NCI-H82 treated with DMSO at 0.1 percent for 48 hours (cell line): ENCODE results near the gene DDX54.
"Not testable (repeated sequence)": the region's sequence is repeated elsewhere in the genome, so short reads cannot be mapped to it uniquely, and the experiment has no call there.

ENCODE experiments used
- DNase-seq: peaks from one replicate; lab custom pipeline; 2025; ENCODE audit not compliant: unreplicated experiment; lab: John Stamatoyannopoulos, UW

DDX54 gene

DNA sequence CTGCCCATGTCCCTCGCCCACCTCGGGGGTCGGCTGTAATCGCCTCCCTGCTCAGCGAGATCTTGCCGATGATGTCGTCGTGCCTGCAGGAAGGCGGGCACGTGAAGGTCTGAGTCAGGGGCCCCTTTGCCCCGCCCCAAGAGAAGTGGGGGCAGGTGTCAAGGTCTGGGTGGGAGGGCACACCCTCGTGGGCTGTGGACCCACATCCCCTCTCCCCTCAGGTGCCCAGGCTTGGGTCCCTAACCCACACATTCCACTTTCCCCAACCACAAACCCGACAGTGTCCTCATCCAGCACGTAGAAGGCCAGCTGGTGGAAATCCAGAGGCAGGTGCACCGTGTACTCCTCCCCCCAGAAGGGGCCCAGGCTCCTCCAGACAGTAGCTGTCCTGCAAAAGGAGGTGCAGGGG, 57.5 kb downstream of the DDX54 start:
- DNase-seq: no peak

- DNase-seq: peak; percentile 2
Measured at GRCh38 chr12:113120670-113121370, 64.5 kb downstream of the DDX54 start.

DNA sequence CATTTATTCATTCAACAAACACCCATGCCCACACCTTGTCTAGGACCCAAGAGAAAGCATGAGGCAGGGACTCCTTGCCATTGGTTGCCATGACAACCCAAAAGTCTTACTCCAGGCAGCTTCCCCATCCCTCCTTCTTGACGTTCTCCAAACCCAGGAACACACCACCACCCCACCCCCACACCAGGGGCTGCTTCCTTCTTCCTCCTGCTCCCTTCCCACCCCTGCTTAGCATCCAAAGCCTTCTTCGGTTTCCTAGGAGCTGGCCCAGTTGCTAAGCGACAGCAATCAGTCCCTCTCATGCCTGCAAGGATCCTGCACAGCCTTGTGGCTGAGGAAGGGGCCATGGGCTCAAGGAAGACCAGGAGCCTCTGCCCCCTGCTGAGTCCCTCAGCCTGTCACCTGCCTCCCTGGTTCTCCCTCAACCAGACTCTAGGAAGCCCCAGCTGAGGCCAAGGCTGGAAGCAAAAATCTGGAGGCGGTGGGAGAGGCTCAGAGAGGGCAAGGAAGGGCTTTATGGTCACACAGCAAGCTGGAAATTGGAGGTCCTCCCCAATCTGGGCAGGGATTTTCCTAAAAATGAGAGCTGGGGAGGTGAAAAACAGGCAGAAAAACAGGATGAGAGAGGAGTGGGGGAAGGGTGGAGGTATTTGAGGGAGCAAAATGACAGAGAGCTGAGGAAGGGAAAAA, 65.2 kb downstream of the DDX54 start:
- no peak for DNase-seq

DNA sequence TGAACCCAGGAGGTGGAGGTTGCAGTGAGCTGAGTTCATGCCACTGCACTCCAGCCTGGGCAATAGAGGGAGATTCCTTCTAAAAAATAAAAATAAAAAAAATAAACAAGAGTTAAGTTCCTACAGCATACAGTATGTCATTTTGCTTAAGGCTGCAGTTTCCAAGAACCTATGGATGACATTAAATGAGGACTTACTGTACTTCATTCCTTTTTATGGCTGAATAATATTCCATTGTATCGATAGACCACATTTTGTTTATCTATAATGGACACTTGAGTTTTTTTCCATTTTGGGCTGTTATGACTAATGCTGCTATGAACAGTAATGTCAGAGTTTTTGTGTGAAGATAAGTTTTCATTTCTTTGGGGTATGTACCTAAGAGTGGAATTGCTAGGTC, 67.1 kb downstream of the DDX54 start:
- no peak for DNase-seq

DNA sequence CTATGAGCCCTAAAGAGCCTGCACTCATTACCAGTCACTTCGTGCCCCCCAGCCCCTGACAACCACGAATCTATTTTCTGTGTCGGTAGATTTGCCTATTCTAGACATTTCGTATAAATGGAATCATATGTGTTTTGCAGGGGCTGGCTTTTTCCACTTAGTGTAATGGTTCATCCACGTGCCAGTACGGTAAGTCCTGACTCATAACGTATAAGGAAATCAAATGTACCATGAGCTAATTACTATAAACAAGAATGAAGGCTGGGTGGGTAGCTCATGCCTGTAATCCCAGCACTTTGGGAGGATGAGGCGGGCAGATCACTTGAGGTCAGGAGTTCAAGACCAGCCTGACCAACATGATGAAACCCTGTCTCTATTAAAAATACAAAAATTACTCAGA, 67.6 kb downstream of the DDX54 start:
- not testable (repeated sequence) for DNase-seq

DNA sequence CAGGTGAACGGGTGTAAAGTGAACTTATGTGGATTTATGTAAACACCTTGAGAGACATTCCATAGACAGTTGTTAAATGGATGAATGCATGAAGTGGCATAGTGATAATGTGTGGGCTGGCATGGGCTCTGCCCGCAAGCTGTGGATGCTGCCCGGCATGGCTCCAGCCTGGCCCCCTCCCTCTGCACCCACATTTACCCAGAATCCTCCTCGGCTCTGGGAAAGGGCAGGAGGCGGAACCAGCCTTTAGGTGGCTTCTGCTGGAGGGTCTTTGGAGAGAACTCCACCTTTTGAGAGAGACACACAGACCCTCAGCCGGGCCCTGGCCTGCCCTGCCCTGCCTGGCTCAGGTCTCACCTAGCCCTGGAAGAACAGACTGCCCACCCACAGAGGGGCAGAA, 68.4 kb downstream of the DDX54 start:
- DNase-seq: no peak

DNA sequence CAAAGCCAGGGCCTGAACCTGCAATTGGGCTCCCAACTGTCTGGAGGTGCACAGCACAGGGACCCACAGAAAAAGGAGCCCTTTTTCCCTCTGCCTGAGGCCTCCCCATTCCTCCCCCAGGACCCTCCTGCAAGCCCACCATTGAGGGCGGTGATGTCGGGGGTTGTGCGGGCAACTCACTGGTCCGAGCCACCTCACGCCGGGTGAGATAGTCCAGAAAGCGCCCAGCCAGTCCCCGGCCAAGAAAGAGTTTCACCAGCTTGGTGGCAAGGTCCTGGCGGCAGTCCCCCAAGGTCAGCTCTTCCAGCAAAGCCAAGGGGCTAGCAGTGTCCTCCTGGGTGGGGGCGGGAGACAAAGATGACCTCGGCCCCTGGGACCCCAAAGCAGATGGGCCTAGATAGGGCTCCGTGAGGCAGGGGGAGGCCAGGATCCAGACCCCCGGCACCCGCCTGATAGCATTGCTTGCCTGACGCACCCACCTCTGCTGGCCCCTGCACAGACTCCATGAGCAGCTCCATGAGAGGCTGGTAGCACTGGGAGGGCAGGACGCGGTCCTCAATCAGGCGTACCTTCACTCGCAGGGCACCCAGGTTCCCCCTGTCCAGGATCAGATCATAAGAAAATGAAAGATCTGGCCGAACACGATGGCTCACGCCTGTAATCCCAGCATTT, 69.7 kb downstream of the DDX54 start:
- DNase-seq: no peak

GRCh38 chr12:113114447-113115178, 70.7 kb downstream of the DDX54 start:
- no peak for DNase-seq

- no peak for DNase-seq
Measured at GRCh38 chr12:113113397-113113796, 71.9 kb downstream of the DDX54 start.

DNA sequence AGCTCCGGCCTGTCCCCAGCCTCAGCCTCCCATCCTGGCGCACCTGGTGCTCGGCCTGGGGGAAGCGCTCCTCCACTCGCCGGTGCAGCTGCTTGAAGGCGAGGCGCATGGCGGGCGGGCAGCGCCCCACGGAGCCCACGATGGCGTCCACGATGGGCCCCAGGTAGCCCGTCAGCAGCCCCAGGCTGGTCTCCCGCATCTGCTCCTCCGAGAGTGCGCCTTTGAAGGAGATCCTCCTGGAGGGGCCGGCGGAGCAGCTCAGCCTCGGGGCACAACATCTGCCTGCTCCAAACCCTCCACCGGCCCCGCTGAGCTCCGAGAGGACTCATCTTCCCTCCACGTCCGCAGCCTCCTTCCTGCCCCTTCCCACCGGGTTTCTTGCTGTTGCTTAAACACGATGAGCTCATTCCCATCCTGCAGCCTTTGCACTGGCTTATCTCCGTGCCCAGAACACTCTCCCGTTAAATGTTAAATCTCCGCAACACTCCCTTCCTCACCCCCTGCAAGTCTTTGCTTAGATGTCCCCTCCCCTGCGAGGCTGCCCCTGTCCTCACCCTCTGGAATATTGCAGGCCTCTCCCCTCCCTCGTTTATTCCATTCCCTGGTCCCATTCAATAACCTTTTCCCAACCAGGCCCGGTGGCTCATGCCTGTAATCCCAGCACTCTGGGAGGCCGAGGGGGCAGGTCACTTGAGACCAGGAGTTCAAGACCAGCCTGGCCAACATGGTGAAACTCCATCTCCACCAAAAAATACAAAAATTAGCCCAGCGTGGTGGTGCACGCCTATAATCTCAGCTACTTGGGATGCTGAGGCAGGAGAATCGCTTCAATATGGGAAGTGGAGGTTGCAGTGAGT, 73.0 kb downstream of the DDX54 start:
- no peak for DNase-seq

DNA sequence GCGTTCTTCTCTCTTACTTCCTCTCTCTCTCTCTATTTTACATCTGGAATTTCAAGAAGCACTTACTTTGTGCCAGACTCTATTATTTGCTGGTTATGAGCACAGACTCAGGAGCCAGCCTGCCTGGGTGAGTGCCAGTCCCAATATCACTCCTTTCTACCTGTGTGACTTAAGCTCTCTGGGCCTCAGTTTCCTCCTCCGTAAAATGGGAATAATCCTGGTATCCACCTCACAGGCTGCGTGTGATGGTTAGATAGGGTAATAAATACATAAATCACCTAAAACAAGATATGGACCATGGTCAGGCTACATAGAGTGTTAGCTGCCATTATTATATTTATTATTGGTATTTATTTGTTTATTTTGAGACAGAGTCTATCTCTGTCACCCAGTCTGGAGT, 74.0 kb downstream of the DDX54 start:
- no peak for DNase-seq

GRCh38 chr12:113109872-113110599, 75.2 kb downstream of the DDX54 start:
- DNase-seq: no peak

DNA sequence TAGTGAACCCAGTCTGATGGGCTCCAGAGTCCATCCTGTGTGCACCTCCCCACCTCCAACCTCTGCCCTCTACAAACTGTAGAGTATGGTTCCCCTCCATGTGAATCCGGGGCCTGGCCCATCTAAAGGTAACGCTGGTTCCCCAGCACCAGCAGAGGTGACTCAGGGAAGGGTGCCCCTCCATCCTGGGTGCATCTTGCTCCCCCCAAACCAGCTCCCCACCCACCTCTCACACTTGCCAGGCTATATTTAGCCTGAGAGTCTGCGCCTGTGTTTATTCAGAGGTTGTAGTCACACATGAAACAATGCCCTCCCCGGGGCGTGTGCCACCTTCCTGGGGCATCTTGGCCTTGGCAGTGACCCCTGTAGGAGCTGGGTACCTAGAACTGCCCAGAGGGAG, 75.9 kb downstream of the DDX54 start:
- no peak for DNase-seq

DNA sequence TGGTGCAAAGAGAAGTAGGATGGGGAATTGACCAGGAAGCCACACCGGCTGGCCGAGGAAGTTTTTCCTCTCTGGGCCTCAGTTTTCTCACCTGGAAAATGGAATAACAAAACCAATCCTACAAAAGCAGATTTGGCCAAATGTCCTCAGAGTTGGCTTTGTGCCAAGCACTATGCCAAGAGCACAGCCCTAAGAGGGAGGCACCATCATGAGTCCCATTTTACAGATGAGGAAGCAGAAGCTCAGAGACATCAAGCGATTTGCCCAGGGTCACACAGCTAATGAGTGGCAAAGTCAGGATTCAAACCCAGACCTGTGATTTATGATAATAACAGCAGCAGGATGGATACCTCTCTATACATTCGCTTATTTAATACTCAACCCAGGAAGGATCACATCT, 77.0 kb downstream of the DDX54 start:
- no peak for DNase-seq
